ENCODE data around the gene CTXND2. TPM values are rescaled to one million over a fixed set of nuclear protein-coding genes. Genes with fewer than 3 reads are reported as not detected.
"Not testable (repeated sequence)": the region's sequence is repeated elsewhere in the genome, so short reads cannot be mapped to it uniquely, and the experiment has no call there.

The CTXND2 gene
- total RNA-seq, 3 donors from 2014 or later = not detected

DNA sequence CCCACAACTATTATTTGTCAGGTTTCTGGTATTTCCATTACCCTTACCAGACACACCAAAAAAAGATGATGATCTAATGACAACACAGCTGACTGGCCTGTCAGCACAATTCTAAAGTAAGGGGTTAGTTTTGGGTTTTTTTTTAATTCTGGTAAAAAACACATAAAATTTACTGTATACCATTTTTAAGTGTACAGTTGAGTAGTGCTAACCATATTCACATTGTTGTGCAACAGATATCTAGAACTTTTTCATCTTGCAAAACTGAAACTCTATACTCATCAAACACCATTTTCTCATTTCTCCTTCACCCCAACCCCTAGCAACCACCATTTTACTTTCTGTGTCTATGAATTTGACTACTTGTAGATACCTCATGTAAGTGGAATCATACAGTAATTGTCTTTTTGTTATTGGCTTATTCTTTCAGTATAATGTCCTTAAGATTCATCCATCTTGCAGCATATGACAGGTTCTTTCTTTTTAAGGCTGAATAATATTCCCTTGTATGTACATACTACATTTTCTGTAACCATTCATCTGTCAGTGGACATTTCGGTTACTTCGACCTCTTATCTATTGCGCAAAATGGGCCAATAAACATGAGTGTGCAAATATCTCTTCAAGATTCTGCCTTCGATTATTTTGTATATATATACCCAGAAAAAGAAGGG is 40.3 kb upstream of the CTXND2 start:
- TF ChIP-seq POLR2AphosphoS5 (IDR thresholded peaks at IDR 0.05) (no peak), POLR2A (IDR thresholded peaks at IDR 0.05) (no peak)
- TF ChIP-seq, protein P1, sequence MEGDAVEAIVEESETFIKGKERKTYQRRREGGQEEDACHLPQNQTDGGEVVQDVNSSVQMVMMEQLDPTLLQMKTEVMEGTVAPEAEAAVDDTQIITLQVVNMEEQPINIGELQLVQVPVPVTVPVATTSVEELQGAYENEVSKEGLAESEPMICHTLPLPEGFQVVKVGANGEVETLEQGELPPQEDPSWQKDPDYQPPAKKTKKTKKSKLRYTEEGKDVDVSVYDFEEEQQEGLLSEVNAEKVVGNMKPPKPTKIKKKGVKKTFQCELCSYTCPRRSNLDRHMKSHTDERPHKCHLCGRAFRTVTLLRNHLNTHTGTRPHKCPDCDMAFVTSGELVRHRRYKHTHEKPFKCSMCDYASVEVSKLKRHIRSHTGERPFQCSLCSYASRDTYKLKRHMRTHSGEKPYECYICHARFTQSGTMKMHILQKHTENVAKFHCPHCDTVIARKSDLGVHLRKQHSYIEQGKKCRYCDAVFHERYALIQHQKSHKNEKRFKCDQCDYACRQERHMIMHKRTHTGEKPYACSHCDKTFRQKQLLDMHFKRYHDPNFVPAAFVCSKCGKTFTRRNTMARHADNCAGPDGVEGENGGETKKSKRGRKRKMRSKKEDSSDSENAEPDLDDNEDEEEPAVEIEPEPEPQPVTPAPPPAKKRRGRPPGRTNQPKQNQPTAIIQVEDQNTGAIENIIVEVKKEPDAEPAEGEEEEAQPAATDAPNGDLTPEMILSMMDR (IDR thresholded peaks at IDR 0.05) = no peak
- no peak for DNase-seq (ENCODE audit: low spot score in 2 of 2)
- intact Hi-C loops (cut with DNase I; ENCODE audit: low total_unique reads) = no loop called here
- H3K27me3 ChIP-seq = no peaks in the 10 kb centered on the region
- H3K4me1 ChIP-seq = no peaks in the 10 kb centered on the region
- no peak overlapping the region for H3K4me3 ChIP-seq
- H3K9me3 ChIP-seq = no peaks in the 10 kb centered on the region
- no peaks in the 10 kb centered on the region for H3K36me3 ChIP-seq
- H3K27ac ChIP-seq = no peak overlapping the region

DNA sequence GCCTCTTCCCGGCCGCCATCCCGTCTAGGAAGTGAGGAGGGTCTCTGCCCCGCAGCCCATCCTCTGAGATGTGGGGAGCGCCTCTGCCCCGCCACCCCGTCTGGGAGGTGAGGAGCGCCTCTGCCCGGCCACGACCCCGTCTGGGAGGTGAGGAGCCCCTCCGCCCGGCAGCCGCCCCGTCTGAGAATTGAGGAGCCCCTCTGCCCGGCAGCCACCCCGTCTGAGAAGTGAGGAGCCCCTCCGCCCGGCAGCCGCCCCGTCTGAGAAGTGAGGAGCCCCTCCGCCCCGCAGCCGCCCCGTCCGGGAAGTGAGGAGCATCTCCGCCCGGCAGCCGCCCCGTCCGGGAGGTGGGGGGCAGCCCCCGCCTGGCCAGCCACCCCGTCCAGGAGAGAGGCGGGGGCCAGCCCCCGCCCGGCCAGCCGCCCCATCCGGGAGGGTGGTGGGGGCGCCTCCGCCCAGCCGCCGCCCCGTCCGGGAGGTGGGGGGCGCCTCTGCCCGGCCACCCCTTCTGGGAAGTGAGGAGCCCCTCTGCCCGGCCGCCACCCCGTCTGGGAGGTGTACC is 36.1 kb upstream of the CTXND2 start:
- H3K36me3 ChIP-seq; H3K4me1 ChIP-seq; DNase-seq (ENCODE audit: low spot score in 2 of 2); H3K9me3 ChIP-seq; H3K27me3 ChIP-seq; H3K27ac ChIP-seq; H3K4me3 ChIP-seq; intact Hi-C loops (cut with DNase I; ENCODE audit: low total_unique reads): not testable (repeated sequence)

DNA sequence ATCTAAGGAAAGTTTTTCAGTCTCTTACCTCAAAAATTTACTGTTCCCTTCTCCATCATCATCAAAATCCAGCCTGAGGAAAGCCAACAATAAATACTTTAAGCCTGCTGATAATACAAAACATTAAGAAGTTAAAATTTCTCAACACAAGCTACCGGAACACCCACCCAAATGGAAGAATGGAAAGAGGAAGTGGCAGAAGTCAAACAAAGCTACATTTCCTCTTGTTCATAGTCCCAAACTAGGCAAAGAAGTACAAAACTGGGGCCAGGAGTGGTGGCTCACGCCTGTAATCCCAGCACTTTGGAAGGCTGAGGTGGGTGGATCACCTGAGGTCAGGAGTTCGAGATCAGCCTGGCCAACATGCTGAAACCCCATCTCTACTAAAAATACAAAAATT is 34.2 kb upstream of the CTXND2 start:
- H3K27ac ChIP-seq; H3K27me3 ChIP-seq; H3K4me1 ChIP-seq; H3K36me3 ChIP-seq; H3K4me3 ChIP-seq; intact Hi-C loops (cut with DNase I; ENCODE audit: low total_unique reads); H3K9me3 ChIP-seq; DNase-seq (ENCODE audit: low spot score in 2 of 2): not testable (repeated sequence)

DNA sequence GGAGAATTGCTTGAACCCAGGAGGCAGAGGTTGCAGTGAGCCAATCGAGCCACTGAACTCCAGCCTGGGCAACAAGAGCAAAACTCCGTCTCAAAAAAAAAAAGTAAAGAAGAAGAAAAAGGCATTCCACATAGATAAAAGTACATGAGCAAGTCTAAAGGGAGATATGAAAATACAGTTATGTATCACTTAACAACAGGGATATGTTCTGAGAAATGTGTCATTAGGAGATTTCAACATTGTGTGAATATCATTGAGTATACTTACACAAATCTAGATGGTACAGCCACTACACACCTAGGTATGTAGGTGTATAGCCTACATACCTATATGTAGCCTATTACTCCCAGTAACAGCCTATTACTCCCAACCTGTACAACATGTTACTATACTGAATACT is 23.2 kb upstream of the CTXND2 start:
- Histone ChIP-seq H3K4me1 (no peaks in the 10 kb centered on the region), H3K9me3 (no peaks in the 10 kb centered on the region), H3K4me3 (no peak overlapping the region), H3K27ac (no peak overlapping the region), H3K27me3 (no peaks in the 10 kb centered on the region), H3K36me3 (no peaks in the 10 kb centered on the region)
- intact Hi-C loops (cut with DNase I; ENCODE audit: low total_unique reads) = no loop called here
- TF ChIP-seq POLR2AphosphoS5 (IDR thresholded peaks at IDR 0.05) (no peak), POLR2A (IDR thresholded peaks at IDR 0.05) (no peak)
- TF ChIP-seq, protein P1 (IDR thresholded peaks at IDR 0.05) = no peak
- DNase-seq (ENCODE audit: low spot score in 2 of 2) = no peak

DNA sequence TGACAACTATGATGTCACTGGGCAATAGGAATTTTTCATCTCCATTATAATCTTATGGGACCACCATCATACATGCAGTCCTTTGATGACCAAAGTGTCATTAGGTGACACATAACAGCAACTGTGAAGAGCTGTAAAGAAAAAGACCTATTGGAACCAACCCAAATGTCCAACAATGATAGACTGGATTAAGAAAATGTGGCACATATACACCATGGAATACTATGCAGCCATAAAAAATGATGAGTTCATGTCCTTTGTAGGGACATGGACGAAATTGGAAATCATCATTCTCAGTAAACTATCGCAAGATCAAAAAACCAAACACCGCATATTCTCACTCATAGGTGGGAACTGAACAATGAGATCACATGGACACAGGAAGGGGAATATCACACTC is 22.7 kb upstream of the CTXND2 start:
- DNase-seq (ENCODE audit: low spot score in 2 of 2); intact Hi-C loops (cut with DNase I; ENCODE audit: low total_unique reads); H3K9me3 ChIP-seq; H3K27ac ChIP-seq; H3K4me3 ChIP-seq; H3K27me3 ChIP-seq; H3K36me3 ChIP-seq; H3K4me1 ChIP-seq: not testable (repeated sequence)

DNA sequence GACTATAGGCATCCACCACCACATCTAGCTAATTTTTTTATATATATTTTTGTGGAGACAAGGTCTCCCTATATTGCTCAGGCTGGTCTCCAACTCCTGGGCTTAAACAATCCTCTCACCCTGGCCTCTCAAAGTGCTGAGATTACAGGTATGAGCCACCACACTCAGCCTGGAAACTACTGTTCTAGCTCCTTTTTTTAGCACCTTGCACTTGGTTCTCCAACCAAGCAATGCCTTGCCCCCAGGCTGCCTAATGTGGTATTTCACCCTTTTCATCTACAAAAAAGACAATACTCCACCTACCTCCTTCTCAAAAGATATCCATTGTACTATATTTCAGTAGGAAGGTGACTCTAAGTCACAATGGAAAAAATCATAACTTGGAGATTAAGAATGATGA is 17.3 kb upstream of the CTXND2 start:
- TF ChIP-seq POLR2AphosphoS5 (IDR thresholded peaks at IDR 0.05) (no peak), POLR2A (IDR thresholded peaks at IDR 0.05) (no peak)
- TF ChIP-seq, protein P1 (IDR thresholded peaks at IDR 0.05) = no peak
- Histone ChIP-seq H3K9me3 (no peaks in the 10 kb centered on the region), H3K27ac (no peak overlapping the region), H3K27me3 (no peaks in the 10 kb centered on the region), H3K4me1 (no peaks in the 10 kb centered on the region), H3K4me3 (no peak overlapping the region), H3K36me3 (no peaks in the 10 kb centered on the region)
- DNase-seq (ENCODE audit: low spot score in 2 of 2) = no peak
- intact Hi-C loops (cut with DNase I; ENCODE audit: low total_unique reads) = no loop called here

DNA sequence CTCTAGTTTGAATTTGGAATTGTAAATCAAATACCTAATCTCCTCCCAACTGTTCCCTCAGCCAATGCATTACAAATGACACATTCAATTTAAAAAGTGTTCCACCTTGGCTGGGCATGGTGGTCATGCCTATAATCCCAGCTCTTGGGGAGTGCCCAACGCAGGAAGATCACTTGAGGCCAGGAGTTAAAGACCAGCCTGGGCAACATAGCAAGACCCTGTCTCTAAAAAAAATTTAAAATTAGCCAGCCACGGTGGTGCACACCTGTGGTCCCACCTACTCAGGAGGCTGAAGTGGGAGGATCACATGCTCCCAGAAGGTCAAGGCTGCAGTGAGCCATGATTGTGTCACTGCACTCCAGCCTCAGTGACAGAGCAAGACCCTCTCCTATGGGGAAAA is 14.4 kb upstream of the CTXND2 start:
- no peak for DNase-seq (ENCODE audit: low spot score in 2 of 2)
- H3K4me1 ChIP-seq = no peaks in the 10 kb centered on the region
- TF ChIP-seq POLR2AphosphoS5 (IDR thresholded peaks at IDR 0.05) (no peak), POLR2A (IDR thresholded peaks at IDR 0.05) (no peak)
- TF ChIP-seq, protein P1 (IDR thresholded peaks at IDR 0.05) = no peak

More for the DNA sequence above, 14.4 kb upstream of the CTXND2 start:
- Histone ChIP-seq H3K36me3 (no peaks in the 10 kb centered on the region), H3K9me3 (no peaks in the 10 kb centered on the region), H3K4me3 (no peak overlapping the region), H3K27ac (no peak overlapping the region), H3K27me3 (no peaks in the 10 kb centered on the region)
- intact Hi-C loops (cut with DNase I; ENCODE audit: low total_unique reads) = no loop called here

Measured in breast epithelium (tissue), 4 donors.